NCI-H524 treated with DMSO at 0.1 percent for 48 hours (cell line): ENCODE measurements around the gene GPR179.

Experiments
- DNase-seq: peaks from one replicate; lab custom pipeline; 2025; lab: John Stamatoyannopoulos, UW

Gene GPR179

DNA sequence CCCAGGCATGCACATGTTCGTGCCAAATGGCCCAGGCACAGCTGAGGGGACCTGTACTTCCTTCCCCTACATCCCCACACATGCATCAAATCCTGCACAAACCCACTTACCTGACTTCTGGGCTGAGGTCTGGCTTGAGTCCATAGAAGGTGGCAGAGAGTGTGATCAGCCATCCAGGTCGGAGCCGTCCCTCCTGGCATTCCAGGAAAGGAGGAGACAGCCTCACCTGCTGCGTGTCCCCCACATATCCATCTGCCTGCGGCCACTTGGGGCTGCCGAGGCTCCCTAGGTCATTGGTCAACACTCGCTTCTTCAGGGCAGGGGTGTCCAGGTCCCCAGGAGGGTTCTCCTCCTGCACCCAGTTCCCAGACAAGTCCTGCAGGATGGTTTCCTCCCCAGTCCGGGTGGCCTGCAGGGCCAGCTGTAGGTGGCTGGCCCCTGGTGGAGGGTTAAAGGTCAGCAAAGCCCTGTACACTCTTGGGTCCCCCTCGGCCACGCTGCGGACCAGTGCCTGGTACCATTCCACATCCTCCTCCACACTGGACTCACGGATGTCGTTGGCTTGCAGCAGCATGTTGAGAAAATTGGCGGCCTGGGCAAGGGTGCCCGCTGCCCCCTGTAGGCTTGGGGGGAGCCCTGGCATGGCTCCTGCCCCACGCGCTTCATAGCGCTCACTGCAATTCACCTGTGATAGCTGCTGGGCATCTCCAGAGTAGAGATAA, 709 bp downstream of the GPR179 start:
- no peak for DNase-seq

DNA sequence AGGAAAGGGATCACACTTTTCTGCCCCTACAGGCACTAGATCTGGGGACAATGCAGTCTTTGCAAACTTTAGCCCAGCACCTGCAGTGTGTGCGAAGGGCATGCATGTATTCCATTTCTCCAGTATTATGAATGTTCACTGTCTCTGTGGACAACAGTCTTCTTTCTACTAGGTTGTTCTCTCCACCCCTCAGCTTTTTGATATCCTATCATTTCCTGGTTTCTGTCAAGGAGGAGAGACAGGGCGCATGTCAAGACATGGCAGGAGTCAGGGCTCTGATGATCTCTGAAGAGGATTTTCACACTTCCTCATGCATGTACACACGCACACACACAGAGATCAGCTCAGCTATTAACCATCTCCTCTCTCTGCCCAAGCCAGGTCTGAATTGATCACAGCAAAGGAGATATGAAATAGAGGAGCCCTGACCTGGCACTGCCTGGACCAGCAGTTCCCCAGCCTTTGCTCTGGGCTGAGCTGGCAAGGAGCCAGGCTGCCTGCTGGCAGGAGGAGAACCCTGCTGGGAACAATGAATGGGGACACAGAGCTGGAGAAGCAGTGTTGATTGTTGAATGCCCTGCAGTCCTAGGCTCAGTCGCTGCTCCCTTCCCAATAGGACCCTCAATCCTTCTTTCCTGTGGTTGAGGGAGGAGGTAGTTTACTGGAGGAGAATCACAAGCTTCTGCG, 2.6 kb downstream of the GPR179 start:
- no peak for DNase-seq

DNA sequence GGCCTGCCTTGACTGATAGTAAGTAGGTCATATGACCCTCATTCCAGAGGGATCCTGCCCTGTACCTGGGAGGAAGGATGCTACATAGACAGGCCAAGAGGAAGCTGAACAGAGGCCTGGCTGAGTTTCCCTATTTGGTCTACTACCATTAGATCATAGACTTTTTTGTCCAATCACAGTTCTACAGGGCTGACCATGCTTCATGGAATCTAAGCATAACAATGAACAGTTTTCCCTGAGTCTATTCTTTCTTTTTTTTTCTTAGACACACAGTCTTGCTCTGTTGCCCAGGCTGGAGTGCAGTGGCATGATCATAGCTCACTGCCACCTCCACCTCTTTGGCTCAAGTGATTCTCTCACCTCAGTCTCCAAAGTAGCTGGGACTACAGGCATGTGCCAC, 3.9 kb downstream of the GPR179 start:
- DNase-seq, result no peak

DNA sequence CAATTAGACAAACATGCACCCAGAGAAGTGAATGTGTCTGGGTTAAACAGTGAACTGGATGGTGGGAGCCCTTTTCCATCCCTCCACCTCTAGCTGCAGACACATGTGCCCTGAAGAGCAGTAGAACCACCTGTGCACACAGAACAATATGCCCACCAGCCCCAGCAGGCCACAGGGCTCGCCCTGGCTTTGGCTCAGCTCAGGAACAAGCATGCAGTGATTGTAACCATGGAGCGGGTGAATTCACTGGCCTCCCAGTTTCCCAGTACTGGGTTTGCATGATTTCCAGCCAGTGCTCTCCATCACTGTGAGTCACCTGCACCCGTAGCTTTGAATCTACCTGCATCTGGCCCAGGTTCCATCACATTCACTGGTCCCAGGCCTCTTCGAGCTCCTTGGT, 5.2 kb downstream of the GPR179 start:
- no peak for DNase-seq

DNA sequence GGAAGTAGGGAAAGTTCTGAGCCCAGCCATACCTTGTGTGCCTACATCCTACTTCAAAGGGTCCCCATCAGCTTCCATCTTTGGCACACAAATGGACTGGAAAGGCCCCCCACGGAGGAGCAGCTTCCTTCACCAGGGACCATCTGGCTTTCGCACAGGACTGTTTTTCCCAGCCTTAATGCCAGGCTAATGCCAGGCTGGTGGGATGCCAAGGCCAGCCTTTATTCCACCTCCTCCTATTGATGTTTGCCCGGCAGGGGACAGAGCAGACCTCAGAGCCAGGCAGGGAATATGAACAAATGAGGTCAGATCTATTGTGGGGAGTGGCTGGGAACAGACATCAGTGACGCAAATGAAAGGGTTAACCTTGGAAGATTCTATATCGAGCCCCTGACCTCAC, 5.7 kb downstream of the GPR179 start:
- DNase-seq, result no peak

DNA sequence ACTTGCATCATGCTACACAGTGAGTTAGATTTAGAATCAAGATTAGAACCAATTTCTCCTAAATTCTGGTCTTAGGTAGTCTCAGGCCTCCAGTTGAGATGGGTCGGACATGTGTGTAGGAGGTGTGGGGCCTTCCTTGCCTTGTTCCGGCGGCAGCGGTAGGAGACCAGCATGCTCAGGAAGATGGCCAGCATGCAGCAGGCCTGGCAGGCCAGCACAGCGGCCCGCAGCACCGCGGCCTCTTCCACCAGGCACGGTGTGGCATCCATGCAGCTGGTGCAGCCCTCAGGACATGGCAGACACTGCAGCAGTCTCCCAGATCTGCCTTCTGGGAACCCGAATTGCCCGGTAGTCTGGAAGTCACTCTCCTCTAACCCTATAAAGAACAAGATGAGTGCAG, 6.9 kb downstream of the GPR179 start:
- no peak for DNase-seq

DNA sequence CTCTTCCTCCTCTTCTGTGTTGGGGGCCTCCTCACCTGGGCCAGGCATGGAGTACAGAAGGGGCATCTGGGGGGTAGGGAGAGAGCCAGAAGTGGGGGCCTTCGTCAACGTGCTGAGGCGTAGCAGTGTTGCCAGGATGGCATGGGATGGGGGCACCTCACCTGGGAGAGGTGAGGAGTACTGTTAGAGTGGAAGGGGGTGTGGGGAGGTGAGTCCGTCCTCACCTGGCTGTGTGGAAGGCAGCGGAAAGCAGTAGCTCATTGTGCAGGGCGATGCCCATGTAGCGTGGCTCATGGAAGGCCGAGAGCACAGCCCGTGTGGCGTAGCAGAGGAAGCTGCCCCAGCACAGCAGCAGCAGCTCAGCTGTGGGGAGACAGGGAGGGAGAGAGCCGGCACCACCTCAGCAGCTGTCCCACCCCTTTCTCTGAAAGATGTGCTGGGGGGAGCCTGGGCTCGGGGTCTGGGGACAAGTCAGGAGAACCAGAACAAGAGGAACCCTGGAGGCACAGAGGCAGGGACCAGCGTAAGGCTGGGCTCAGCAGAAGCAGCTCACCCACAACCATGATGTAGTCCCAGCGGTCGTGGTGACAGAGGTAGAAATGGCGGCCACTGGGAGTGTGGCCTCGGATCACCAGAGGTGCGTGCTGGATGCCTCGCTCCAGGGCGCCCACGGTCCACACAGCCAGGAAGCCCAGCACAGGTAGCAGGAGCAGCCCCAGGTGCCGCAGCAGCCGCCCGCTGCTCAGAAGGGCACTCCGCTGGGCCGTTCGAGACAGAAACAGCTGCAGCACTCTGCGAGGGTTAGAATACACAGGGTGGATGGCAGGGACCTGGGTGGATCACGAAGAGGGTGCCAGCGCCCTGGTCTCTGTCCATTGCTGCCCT, 9.0 kb downstream of the GPR179 start:
- no peak for DNase-seq

DNA sequence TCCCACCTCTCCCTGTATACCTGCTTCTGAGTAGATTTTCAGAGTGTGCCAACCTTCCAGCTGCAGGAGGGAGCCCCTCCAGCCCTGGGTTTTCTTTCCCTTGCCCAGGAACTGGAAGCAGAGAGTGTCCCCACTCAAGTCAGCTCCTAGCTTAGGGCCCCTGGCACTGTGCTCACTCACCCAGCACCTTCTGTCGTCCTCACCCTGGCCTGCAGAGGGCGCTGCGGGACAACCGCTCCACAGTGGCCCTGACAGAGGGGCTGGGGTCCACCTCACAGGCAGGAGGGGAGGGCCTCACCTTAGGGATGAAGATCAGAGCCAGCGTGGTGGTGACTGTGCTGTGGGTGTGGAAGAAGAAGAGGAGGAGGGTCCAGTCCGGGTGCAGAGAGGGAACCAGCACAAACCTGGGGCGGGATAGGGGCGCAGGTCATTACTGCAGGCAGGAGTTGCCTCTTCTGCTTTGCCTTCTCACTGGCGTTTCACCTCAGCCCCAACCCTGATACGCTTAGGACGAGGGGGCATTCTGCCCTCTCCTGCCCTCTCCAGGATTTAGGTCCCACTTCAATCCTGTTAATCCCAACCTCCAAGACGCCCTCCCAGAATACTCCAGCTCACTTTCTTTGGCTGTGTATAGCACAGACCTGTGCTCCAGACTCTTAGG, 10.0 kb downstream of the GPR179 start:
- DNase-seq, result no peak

DNA sequence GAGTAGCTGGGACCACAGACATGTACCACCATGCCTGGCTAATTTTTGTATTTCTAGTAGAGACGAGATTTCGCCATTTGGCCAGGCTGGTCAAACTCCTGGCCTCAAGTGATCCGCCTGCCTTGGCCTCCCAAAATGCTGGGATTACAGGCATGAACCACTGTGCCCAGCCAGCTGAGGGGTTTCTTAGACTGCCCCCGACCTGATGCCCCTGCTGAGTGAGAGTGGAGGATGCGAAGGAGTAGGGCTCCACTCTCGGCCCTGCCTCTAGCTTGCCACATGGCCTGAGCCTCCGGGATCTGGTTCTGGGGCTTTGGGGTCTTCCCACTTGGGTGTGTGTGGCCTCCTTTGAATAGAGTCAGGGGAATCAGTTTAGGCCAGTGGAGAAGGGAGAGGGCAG, 11.0 kb downstream of the GPR179 start:
- DNase-seq, result no peak

DNA sequence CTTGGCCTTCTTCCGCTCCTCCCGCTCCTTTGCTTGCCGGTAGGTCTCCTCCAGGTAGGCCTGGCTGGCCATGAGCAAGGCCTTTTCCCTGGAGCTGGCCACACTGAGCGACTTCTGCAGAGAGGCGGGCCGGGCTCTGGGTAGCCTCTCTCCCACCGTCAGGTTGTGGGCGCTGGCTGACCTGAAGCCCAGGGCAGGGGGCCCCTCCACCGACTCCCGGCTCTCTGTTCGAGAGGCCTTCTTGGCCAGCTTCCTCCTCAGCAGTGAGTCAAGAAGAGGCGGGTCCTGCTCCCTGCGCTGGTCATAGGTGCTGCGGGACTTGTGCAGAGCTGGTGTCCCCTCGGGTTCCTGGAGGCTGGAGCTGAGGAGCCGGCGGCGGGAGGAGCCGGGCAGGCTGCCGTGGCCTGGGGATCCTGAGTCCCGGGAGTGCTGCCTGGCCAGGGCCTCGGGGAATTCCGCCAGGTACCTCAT, 12.8 kb downstream of the GPR179 start:
- DNase-seq, result no peak

DNA sequence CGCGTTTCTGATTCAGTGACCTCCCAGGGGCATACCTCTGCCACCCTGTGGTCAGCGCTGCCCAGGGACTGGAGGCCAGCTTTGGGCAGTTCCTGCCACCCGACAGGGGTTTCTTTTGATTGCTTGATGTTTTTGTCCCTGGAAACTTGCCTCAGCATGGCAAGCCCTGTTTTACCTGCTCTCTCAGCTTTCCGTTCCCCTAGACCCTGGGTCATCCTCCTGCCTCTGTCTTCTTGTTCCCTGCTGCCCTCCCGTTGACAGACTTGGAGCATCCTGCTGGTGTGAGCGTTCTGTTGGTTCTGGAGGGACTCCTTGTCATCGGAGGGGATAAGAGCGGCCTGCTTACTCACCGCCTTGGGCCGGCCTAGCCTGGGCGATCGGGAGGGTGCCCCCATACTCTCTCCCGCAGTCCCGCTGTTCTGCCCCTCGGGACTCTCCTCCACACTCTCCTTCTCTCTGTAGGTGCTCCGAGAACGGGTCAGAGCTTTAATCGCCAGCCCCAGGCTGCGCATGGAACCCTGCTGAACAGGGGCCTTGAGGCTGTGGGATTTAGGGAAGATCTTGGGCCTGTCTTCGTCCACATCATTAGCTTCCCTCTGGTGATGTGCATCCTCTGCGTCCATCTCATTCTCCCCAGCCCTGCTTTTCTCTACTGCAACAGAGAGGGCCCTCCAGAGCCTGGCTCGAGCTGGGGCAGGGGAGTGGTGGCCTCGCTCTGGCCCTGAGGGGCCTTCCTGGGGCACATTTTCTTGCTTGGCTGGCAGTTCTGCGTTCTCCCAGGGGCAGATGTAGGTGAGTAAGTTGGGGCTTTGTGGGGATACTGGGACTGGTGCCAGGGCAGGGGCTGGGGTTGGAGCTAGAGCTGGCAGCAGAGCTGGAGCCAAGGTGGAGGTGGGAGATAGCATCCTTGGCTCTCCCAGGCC, 13.7 kb downstream of the GPR179 start:
- no peak for DNase-seq

DNA sequence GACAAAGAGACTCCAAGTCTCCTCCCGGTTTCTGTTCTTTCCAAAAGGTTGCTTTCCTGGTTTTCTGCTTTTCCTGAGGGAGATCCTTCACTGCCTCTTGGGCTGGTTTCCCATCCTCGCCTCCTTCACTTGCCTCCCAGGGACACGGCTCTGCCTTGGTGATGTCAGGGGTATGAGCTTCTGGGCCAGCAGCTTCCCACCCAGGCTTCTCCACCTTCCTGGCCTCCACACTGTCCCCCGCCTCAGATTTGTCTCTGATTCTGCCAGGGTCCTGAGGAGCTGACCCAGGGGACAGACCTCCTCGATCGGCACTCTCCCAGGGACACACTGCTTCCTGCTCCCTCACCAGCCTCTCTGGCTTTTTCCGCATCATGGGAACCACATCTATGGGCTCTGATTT, 14.5 kb downstream of the GPR179 start:
- no peak for DNase-seq

DNA sequence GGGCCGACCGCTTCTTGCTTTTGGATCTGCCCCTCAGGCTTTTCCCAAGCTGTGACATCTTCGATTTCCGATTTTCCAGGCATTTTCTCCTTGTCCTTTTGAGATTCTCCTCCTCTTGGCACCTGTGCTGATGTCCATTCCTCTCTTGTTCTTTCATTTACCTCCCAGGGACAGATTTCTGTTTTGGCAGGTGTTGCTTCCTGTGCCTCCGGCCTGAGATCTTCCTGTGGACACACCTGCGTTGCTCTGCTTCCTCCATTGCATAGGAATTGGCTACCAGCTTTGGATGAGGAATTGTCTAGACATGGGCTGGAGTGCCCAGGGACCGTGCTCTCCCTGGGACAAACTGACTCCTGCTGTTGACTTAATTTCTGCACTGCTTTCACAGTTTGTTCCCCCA, 15.1 kb downstream of the GPR179 start:
- no peak for DNase-seq

DNA sequence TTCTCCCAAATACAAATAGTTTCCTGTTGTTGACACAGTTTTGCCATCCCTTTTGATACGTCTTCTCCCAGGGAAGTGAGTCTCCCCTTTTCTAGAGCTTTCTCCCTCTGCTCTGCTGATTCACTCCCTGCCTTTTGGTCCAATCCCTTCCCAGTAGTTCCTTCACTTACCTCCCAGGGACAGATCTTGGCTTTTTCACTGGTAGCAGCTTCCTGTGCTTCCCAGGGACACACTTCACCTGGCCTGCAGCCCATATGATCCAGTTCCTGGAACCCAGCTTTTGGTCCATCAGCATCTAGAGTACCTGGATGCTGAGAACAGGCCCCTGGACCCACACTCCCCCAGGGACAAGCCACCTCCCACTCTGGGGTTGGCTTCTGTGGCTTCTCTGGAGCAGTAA, 15.8 kb downstream of the GPR179 start:
- DNase-seq, result no peak

DNA sequence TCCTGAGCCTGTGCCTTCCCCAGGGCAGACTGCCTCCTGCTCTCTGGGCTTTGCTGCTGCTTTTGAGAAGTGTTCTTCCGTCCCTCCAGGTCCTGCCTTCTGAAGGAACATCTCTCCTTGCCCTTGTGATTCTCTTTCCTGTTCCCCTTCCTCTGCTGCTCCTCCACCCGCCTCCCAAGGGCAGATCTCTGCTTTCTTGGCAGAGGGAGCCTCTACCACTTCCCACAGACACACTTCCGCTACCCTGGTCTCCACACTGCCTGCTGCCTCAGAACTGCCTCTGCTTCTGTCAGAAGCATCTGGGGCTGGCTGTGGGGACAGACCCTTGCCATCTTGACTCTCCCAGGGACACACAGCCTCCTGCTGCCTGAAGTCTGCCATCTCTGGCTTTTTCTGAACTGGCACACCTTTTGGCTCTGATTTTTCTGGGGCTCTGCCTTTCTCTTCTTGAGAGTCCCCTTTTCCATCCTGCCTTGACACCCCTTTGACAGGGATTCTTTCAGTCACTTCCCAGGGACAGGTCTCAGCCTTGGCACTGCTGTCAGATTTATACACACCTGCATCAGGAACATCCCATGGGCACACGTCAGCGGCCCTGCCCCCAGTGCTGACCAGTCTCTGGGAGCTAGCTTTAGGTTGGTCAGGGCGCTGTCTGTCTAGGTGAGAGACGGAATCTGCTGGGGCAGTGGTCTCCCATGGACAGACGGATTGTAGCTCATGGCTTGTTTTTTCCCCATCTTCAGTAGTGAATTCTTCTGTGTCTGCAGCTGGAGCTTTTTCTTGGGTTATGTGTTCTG, 16.6 kb downstream of the GPR179 start:
- DNase-seq, result no peak

DNA sequence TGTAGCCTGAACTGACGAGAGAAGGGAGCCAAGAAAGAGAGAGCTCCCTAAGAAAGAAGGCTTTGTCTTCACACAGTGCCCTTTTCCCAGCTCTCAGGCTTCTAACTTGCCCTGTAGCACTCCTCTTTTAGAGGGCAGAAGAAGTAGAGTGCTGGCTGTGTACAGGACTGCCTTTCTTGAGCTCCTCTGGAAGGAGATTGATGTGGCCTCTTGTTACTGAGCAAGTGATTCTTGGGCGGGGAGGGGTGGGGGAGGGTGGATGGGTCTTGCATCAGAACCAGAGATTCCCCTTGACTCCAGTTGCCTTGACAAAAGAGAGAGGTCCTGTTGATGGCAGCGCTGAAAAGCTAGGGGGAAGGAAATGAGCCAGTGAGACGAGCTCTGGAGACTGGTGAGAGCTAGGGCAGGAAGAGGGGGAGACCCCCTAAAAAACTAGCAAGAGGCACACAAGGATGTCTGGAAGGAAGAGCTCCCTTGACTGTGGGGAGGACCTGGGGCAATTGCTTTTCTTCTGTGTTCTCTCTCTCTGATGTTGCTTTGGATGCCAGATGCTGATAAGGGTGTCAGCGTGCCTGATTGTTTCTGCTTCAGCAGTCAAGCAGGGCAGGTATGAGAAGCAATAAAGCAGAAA, 18.4 kb downstream of the GPR179 start:
- no peak for DNase-seq

DNA sequence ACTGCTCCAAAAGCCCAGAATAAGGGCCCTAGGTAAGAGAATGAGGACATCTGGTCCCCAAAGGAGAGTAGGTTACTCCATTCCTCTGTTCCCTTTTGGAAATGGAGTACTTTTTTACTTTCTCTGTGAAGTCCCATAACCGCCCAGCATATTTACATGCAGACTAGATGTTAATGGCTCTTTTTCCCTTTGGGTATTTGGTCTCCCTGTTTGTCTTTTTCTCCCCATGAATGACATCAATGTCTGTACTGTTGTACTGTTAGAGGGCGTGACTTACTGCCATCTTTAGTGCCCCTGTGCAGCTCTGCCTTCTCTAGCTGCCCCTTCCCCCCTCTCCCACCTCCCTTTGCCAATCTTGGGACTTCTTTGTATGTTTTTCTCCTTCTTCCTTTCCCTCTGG, 19.0 kb downstream of the GPR179 start:
- DNase-seq, result no peak

DNA sequence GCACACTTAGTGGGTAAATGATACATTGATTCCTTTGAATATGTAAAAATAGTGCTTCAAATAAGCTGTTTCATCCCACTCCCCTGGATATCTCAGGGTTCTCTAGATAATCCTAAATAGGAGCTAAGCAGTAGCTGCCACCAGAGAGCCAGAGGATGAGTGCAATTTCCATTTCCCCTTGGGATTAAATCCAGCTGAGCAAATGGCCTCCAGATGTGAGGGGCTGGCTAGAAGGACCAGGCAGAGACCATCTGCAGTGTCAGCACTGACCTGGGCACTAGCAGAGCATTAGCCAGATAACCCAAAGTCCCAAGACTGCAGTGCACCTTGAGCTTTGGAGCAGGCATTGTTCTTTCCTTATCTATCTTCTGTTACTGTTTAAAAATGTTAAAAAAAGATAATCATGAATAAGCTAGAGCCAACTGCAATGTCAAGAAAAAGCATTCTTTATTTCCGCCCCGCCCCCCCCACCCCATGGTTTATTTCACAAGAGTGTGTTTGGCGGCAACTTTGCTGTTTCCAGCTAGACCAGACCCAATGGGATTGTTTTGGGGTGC, 19.5 kb downstream of the GPR179 start:
- DNase-seq, result no peak

DNA sequence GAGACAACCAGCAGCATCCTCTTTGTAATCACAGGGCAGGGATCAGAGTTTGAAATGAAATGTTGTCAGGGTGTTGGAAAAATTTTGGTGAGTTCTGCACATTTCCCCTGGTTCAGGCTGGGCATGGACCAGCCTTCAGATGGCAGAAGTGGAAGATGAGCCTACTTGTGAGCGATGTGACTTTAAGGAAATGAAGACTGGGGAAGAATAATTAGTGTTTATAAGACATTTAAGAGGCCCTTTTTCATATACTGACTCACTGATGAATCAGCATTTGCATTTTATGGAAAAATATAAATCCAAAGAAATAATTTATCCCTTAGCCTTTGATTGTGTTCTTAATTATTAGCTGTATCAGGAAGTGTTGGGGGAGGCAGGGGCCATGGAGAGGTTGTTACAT, 20.9 kb downstream of the GPR179 start:
- DNase-seq, result no peak
